ENCODE data around the gene CHCHD3.

GRCh38 chr7:132783824-132784223 is 298.1 kb downstream of the CHCHD3 start:
- TF ChIP-seq, protein P1, sequence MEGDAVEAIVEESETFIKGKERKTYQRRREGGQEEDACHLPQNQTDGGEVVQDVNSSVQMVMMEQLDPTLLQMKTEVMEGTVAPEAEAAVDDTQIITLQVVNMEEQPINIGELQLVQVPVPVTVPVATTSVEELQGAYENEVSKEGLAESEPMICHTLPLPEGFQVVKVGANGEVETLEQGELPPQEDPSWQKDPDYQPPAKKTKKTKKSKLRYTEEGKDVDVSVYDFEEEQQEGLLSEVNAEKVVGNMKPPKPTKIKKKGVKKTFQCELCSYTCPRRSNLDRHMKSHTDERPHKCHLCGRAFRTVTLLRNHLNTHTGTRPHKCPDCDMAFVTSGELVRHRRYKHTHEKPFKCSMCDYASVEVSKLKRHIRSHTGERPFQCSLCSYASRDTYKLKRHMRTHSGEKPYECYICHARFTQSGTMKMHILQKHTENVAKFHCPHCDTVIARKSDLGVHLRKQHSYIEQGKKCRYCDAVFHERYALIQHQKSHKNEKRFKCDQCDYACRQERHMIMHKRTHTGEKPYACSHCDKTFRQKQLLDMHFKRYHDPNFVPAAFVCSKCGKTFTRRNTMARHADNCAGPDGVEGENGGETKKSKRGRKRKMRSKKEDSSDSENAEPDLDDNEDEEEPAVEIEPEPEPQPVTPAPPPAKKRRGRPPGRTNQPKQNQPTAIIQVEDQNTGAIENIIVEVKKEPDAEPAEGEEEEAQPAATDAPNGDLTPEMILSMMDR (conservative IDR thresholded peaks at IDR 0.05 in 1 of 2, IDR thresholded peaks at IDR 0.05 in 1 of 2; ENCODE audit: low read depth in 1 of 2, low read length in 2 of 2) = no peak
- TF ChIP-seq EZH2 (IDR thresholded peaks at IDR 0.05; ENCODE audit: low read length, missing control alignments) = no peak
